ENCODE data around the gene TMEM184B.
"Not testable (repeated sequence)": the region's sequence is repeated elsewhere in the genome, so short reads cannot be mapped to it uniquely, and the experiment has no call there.

Gene TMEM184B

DNA sequence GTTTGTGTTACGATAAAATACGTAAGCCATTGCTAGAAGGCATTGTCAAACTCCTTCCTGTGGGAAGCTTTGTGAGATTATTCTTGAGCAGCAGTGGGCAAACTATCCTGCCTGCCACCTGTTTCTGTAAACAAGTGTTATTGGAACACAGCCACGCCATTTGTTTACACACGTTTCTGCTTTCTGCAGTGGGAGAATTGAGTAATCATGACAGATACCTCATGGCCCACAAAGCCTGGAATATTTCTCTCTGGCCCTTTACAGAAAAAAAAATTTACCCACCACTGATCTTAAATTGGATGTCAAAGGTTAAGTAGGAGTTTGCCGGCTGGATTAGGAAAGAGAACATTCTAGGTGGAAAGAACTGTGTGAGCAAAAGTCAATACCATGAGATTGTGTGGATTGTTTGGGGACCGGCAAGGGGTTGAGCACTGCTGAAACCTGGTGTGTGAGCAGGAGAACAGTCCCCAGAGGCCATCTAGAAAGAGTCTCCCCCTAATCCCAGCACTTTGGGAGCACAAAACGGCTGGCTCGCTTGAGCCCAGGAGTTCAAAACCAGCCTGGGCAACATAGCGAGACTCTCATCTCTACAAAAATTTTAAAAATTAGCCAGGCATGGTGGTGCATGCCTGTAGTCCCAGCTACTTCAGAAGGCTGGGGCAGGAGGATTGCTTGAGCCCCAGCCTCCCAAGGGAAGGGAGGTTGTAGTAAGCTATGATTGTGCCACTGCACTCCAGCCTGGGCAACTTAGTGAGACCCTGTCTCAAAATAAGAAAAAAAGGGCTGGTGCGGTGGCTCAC, 85.2 kb downstream of the TMEM184B start:
- TF ChIP-seq, protein P1, sequence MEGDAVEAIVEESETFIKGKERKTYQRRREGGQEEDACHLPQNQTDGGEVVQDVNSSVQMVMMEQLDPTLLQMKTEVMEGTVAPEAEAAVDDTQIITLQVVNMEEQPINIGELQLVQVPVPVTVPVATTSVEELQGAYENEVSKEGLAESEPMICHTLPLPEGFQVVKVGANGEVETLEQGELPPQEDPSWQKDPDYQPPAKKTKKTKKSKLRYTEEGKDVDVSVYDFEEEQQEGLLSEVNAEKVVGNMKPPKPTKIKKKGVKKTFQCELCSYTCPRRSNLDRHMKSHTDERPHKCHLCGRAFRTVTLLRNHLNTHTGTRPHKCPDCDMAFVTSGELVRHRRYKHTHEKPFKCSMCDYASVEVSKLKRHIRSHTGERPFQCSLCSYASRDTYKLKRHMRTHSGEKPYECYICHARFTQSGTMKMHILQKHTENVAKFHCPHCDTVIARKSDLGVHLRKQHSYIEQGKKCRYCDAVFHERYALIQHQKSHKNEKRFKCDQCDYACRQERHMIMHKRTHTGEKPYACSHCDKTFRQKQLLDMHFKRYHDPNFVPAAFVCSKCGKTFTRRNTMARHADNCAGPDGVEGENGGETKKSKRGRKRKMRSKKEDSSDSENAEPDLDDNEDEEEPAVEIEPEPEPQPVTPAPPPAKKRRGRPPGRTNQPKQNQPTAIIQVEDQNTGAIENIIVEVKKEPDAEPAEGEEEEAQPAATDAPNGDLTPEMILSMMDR (IDR thresholded peaks at IDR 0.05), result no peak
- no peak for DNase-seq
- no peak overlapping the region for H3K4me3 Mint-ChIP-seq
- no peaks in the 10 kb centered on the region for H3K36me3 Mint-ChIP-seq (ENCODE audit: low read depth)
- H3K27ac Mint-ChIP-seq, result no peak overlapping the region
- peaks cover 51% of the 10 kb centered on the region for H3K4me1 Mint-ChIP-seq
- peaks cover 7% of the 10 kb centered on the region for H3K27me3 Mint-ChIP-seq (ENCODE audit: low read depth, poor library complexity)
- H3K9me3 Mint-ChIP-seq, result no peaks in the 10 kb centered on the region

- TF ChIP-seq, protein P1 (IDR thresholded peaks at IDR 0.05), result no peak
- Mint-ChIP-seq H3K36me3 (ENCODE audit: low read depth) (no peaks in the 10 kb centered on the region), H3K4me1 (peaks cover 47% of the 10 kb centered on the region), H3K9me3 (no peaks in the 10 kb centered on the region), H3K27ac (no peak overlapping the region), H3K27me3 (ENCODE audit: low read depth, poor library complexity) (peaks cover 4% of the 10 kb centered on the region), H3K4me3 (no peak overlapping the region)
- no peak for DNase-seq
Measured at GRCh38 chr22:38186429-38186828, 86.4 kb downstream of the TMEM184B start.

- no peaks in the 10 kb centered on the region for H3K9me3 Mint-ChIP-seq
- peak overlapping the region; percentile 10 for H3K27ac Mint-ChIP-seq
- DNase-seq, result no peak
- peaks cover 59% of the 10 kb centered on the region for H3K4me1 Mint-ChIP-seq
- TF ChIP-seq, protein P1 (IDR thresholded peaks at IDR 0.05), result no peak
- peaks cover 4% of the 10 kb centered on the region for H3K27me3 Mint-ChIP-seq (ENCODE audit: low read depth, poor library complexity)
- H3K4me3 Mint-ChIP-seq, result no peak overlapping the region
- no peaks in the 10 kb centered on the region for H3K36me3 Mint-ChIP-seq (ENCODE audit: low read depth)
Measured at GRCh38 chr22:38184788-38185187, 88.0 kb downstream of the TMEM184B start.

DNA sequence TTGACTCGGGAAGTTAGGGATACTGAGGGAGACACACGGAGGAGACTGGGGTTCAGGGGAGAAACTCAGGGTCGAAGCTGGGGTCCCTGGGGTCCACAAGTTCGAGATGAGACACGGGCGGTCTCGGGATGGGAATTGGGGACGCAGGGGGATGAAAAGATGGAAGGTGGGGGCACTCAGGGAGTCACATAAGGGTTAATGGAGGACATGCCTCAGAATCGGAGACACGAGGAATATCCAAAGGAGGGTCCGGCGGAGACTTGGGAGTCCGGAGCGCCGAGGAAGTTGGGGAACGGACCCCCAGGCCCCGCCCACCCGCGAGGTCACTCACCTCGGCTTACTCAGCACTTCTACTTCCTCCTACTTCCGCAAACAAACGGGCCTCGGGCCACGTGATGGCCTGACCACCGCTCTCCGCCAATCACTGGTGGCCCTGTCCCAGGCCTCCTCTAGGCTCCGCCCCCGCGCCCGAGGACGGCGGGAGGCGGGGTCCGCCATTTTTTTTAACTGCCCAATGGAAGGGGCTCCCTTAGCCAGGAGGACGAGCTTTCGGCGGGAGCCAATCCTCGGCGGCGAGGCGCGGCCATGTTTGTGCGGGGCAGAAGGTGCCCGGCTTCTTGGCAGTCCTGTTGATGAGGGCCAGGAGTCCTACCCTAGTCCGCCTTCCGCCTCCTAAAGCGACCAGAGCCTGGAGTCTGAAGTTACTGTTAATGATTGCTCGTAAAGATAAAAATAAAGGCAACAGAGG, 91.2 kb downstream of the TMEM184B start, which contains the start of gene PLA2G6:
Gene PLA2G6, minus strand, starts transcription at position 378 of the 748 bp plus-strand sequence. CDS start 12,404 bp downstream, outside the sequence.
- no peaks in the 10 kb centered on the region for H3K9me3 Mint-ChIP-seq
- H3K4me3 Mint-ChIP-seq, result peak within 1 kb of the TSS; percentile 93
- no peaks in the 10 kb centered on the region for H3K36me3 Mint-ChIP-seq (ENCODE audit: low read depth)
- no peaks in the 10 kb centered on the region for H3K27me3 Mint-ChIP-seq (ENCODE audit: low read depth, poor library complexity)
- TF ChIP-seq, protein P1 (IDR thresholded peaks at IDR 0.05), result no peak
- H3K27ac Mint-ChIP-seq, result peak within 1 kb of the TSS; percentile 99
- H3K4me1 Mint-ChIP-seq, result peaks cover 79% of the 10 kb centered on the region
- DNase-seq, result peak; percentile 98

DNA sequence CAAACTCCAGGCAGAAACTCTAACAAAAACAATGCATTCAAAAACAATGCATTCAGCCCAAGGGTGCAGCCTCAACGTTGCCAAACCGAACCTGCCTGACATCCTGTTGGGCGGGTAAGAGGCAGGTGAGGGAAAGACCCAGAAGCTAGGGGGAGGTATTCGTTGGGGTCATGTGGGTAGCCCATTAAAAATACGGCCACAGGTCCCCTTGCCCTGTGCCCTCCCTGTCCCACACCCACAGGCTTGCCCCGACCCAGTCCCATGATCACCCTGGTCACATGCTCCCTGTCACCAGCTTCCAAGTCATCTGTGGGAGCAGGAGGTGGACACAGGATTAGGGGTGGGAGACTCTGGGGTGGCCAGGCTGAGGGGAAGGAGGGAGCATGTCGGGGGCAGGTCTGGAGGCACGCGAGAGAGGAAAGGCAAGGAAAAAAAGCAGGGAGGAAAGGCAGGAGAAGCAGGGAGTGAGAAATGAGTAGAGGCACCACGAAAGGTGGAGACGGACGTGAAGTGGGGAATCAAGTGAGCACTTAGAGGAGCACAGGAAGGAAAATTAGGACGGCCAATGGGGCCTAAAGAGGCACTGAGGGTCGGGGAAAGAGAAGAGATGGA, 91.9 kb downstream of the TMEM184B start:
- H3K4me3 Mint-ChIP-seq, result peak overlapping the region; percentile 93
- no peaks in the 10 kb centered on the region for H3K36me3 Mint-ChIP-seq (ENCODE audit: low read depth)
- no peaks in the 10 kb centered on the region for H3K27me3 Mint-ChIP-seq (ENCODE audit: low read depth, poor library complexity)
- peak overlapping the region; percentile 99 for H3K27ac Mint-ChIP-seq
- TF ChIP-seq, protein P1 (IDR thresholded peaks at IDR 0.05), result no peak
- H3K9me3 Mint-ChIP-seq, result no peaks in the 10 kb centered on the region
- DNase-seq, result no peak
- H3K4me1 Mint-ChIP-seq, result peaks cover 78% of the 10 kb centered on the region

GRCh38 chr22:38178605-38178937, 94.2 kb downstream of the TMEM184B start:
- not testable (repeated sequence) for H3K27ac Mint-ChIP-seq; H3K36me3 Mint-ChIP-seq (ENCODE audit: low read depth); H3K9me3 Mint-ChIP-seq; H3K27me3 Mint-ChIP-seq (ENCODE audit: low read depth, poor library complexity); H3K4me3 Mint-ChIP-seq; DNase-seq
- H3K4me1 Mint-ChIP-seq, result peaks cover 73% of the 10 kb centered on the region

All from nephron progenitor cell (in vitro differentiated cells).